Measurements from ENCODE around the gene CDK5RAP1.

DNA sequence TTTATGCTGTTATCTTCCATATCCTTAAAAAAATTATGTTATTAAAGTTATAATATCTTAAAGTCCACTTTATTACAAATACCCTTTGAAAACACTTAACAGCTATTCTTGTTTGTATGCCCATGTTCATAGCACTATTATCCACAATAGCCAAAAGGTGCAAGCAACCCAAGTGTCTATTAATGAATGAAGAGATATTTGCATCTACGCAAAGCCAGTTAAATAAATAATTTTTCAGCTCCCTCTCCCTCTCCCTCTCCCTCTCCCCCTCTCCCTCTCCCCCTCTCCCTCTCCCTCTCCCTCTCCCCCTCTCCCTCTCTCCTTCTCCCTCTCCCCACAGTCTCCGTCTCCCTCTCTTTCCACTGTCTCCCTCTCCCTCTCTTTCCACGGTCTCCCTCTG, 13.1 kb downstream of the CDK5RAP1 start:
- TF ChIP-seq, protein P1, sequence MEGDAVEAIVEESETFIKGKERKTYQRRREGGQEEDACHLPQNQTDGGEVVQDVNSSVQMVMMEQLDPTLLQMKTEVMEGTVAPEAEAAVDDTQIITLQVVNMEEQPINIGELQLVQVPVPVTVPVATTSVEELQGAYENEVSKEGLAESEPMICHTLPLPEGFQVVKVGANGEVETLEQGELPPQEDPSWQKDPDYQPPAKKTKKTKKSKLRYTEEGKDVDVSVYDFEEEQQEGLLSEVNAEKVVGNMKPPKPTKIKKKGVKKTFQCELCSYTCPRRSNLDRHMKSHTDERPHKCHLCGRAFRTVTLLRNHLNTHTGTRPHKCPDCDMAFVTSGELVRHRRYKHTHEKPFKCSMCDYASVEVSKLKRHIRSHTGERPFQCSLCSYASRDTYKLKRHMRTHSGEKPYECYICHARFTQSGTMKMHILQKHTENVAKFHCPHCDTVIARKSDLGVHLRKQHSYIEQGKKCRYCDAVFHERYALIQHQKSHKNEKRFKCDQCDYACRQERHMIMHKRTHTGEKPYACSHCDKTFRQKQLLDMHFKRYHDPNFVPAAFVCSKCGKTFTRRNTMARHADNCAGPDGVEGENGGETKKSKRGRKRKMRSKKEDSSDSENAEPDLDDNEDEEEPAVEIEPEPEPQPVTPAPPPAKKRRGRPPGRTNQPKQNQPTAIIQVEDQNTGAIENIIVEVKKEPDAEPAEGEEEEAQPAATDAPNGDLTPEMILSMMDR (tag by site-specific recombination; IDR thresholded peaks at IDR 0.05) = no peak
- TF ChIP-seq ZNF223 (tag by site-specific recombination; IDR thresholded peaks at IDR 0.05) (no peak), ZNF610 (tag by site-specific recombination; IDR thresholded peaks at IDR 0.05; ENCODE audit: borderline replicate concordance) (no peak), ZBTB48 (tag by site-specific recombination; IDR thresholded peaks at IDR 0.05) (no peak)
- TF ChIP-seq, protein P2, sequence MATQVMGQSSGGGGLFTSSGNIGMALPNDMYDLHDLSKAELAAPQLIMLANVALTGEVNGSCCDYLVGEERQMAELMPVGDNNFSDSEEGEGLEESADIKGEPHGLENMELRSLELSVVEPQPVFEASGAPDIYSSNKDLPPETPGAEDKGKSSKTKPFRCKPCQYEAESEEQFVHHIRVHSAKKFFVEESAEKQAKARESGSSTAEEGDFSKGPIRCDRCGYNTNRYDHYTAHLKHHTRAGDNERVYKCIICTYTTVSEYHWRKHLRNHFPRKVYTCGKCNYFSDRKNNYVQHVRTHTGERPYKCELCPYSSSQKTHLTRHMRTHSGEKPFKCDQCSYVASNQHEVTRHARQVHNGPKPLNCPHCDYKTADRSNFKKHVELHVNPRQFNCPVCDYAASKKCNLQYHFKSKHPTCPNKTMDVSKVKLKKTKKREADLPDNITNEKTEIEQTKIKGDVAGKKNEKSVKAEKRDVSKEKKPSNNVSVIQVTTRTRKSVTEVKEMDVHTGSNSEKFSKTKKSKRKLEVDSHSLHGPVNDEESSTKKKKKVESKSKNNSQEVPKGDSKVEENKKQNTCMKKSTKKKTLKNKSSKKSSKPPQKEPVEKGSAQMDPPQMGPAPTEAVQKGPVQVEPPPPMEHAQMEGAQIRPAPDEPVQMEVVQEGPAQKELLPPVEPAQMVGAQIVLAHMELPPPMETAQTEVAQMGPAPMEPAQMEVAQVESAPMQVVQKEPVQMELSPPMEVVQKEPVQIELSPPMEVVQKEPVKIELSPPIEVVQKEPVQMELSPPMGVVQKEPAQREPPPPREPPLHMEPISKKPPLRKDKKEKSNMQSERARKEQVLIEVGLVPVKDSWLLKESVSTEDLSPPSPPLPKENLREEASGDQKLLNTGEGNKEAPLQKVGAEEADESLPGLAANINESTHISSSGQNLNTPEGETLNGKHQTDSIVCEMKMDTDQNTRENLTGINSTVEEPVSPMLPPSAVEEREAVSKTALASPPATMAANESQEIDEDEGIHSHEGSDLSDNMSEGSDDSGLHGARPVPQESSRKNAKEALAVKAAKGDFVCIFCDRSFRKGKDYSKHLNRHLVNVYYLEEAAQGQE (tag by site-specific recombination; IDR thresholded peaks at IDR 0.05) = no peak
